H9 (cell line): ENCODE data around the gene CPLX1. TPM values are rescaled to one million over a fixed set of nuclear protein-coding genes. Genes with fewer than 3 reads are reported as not detected.

Experiments used
- DNase-seq: peaks from one replicate; pipeline ENCODE4 v3.0.0-alpha.2; 2017
- H2AFZ ChIP-seq: one replicate; pipeline ENCODE4 v1.6.1; 2013; ENCODE audit warnings: mild to moderate bottlenecking, low read length, control low read depth, moderate library complexity
- H2AK5ac ChIP-seq: 2 replicates; pipeline ENCODE4 v1.6.1; 2013; ENCODE audit warnings: low read length, control low read depth, mixed read lengths; ENCODE audit not compliant: insufficient read length
- H2BK120ac ChIP-seq: one replicate; pipeline ENCODE4 v1.6.1; 2013; ENCODE audit warnings: low read depth, mild to moderate bottlenecking, low read length, control low read depth, inconsistent platforms; ENCODE audit not compliant: poor library complexity, severe bottlenecking
- H2BK12ac ChIP-seq: 2 replicates; pipeline ENCODE4 v1.6.1; 2013; ENCODE audit warnings: low read length, control low read depth, mixed read lengths, low read depth; ENCODE audit not compliant: insufficient read length
- H2BK15ac ChIP-seq: 2 replicates; pipeline ENCODE4 v1.6.1; 2013; ENCODE audit warnings: low read depth, low read length, control low read depth
- H2BK20ac ChIP-seq: one replicate; pipeline ENCODE4 v1.6.1; 2013; ENCODE audit warnings: low read depth, mild to moderate bottlenecking, low read length, control low read depth, inconsistent platforms; ENCODE audit not compliant: poor library complexity, severe bottlenecking
- H2BK5ac ChIP-seq: 2 replicates; pipeline ENCODE4 v1.6.1; 2013; ENCODE audit warnings: low read length, control low read depth, mixed read lengths; ENCODE audit not compliant: insufficient read length
- H3K14ac ChIP-seq: 2 replicates; pipeline ENCODE4 v1.6.1; 2013; ENCODE audit warnings: low read length, control low read depth; ENCODE audit not compliant: insufficient read depth
- H3K18ac ChIP-seq: 2 replicates; pipeline ENCODE4 v1.6.1; 2013; ENCODE audit warnings: low read depth, mild to moderate bottlenecking, mixed read lengths, low read length, control low read depth; ENCODE audit not compliant: insufficient read length
- H3K23ac ChIP-seq: 2 replicates; pipeline ENCODE4 v1.6.1; 2013; ENCODE audit warnings: low read length, control low read depth, mixed read lengths, low read depth; ENCODE audit not compliant: insufficient read length
- H3K23me2 ChIP-seq: 2 replicates; pipeline ENCODE4 v1.6.1; 2013; ENCODE audit warnings: low read depth, mild to moderate bottlenecking, mixed read lengths, low read length, control low read depth; ENCODE audit not compliant: insufficient read length, poor library complexity, severe bottlenecking
- H3K27ac ChIP-seq: 2 replicates; pipeline ENCODE4 v1.5.1; 2013; ENCODE audit warnings: low read length, control low read depth, mixed read lengths, low read depth; ENCODE audit not compliant: insufficient read length
- H3K27me3 ChIP-seq: 2 replicates; pipeline ENCODE4 v1.6.1; 2013; ENCODE audit warnings: low read length, control low read depth, inconsistent platforms; ENCODE audit not compliant: insufficient read depth
- H3K4ac ChIP-seq: 2 replicates; pipeline ENCODE4 v1.6.1; 2013; ENCODE audit warnings: low read depth, mild to moderate bottlenecking, control low read depth, inconsistent platforms, low read length, moderate library complexity
- H3K4me1 ChIP-seq: 2 replicates; pipeline ENCODE4 v1.6.1; 2013; ENCODE audit warnings: low read length, control low read depth, inconsistent platforms; ENCODE audit not compliant: insufficient read depth
- H3K4me2 ChIP-seq: 2 replicates; pipeline ENCODE4 v1.6.1; 2013; ENCODE audit warnings: low read length, control low read depth, mixed read lengths; ENCODE audit not compliant: insufficient read length, insufficient read depth
- H3K56ac ChIP-seq: 2 replicates; pipeline ENCODE4 v1.6.1; 2013; ENCODE audit warnings: low read depth, mild to moderate bottlenecking, mixed read lengths, low read length, control low read depth; ENCODE audit not compliant: insufficient read length
- H3K79me1 ChIP-seq: 2 replicates; pipeline ENCODE4 v1.6.1; 2013; ENCODE audit warnings: low read depth, mild to moderate bottlenecking, moderate library complexity, low read length, control low read depth, inconsistent platforms; ENCODE audit not compliant: insufficient read depth, poor library complexity, severe bottlenecking
- H3K79me2 ChIP-seq: 2 replicates; pipeline ENCODE4 v1.6.1; 2013; ENCODE audit warnings: low read length, control low read depth, inconsistent platforms; ENCODE audit not compliant: insufficient read depth
- H3K9ac ChIP-seq: 2 replicates; pipeline ENCODE4 v1.6.1; 2013; ENCODE audit warnings: low read length, control low read depth, mixed read lengths; ENCODE audit not compliant: insufficient read length; ENCODE audit errors: extremely low read depth
- H3K9me3 ChIP-seq: one replicate; pipeline ENCODE4 v1.6.1; 2013; ENCODE audit warnings: low read depth, low read length, inconsistent platforms; ENCODE audit not compliant: control insufficient read depth
- H3T11ph ChIP-seq: one replicate; pipeline ENCODE4 v1.6.1; 2013; ENCODE audit warnings: mild to moderate bottlenecking, low read length, control low read depth, inconsistent platforms
- H4K20me1 ChIP-seq: one replicate; pipeline ENCODE4 v1.6.1; 2013; ENCODE audit not compliant: control insufficient read depth, insufficient read length, insufficient read depth
- H4K5ac ChIP-seq: 2 replicates; pipeline ENCODE4 v1.6.1; 2013; ENCODE audit warnings: low read depth, mild to moderate bottlenecking, mixed read lengths, low read length, control low read depth; ENCODE audit not compliant: insufficient read length
- H4K8ac ChIP-seq: replicated peaks from 2 replicates; pipeline ENCODE4 v1.6.1; 2013; ENCODE audit warnings: low read length, control low read depth, mixed read lengths, low read depth; ENCODE audit not compliant: insufficient read length
- H4K91ac ChIP-seq: 2 replicates; pipeline ENCODE4 v1.6.1; 2013; ENCODE audit warnings: low read depth, mild to moderate bottlenecking, moderate library complexity, mixed read lengths, low read length, control low read depth; ENCODE audit not compliant: insufficient read length
- H3K27ac Mint-ChIP-seq, 3 experiments: 2 replicates in 2 of 3; 3 replicates in 1 of 3; pipeline ENCODE4 v1.8.0; 2020 to 2021; ENCODE audit warnings: mixed read lengths in 3 of 3, mild to moderate bottlenecking in 1 of 3, moderate library complexity in 1 of 3
- H3K27me3 Mint-ChIP-seq: 2 replicates; pipeline ENCODE4 v1.8.0; 2021; ENCODE audit warnings: low read depth, mild to moderate bottlenecking, moderate library complexity, mixed read lengths
- H3K36me3 Mint-ChIP-seq, 3 experiments: 2 replicates in 2 of 3; 3 replicates in 1 of 3; pipeline ENCODE4 v1.8.0; 2020 to 2021; ENCODE audit warnings: low read depth in 3 of 3, mixed read lengths in 3 of 3; ENCODE audit not compliant: insufficient read depth in 1 of 3
- H3K4me1 Mint-ChIP-seq, 2 experiments: 2 replicates each; pipeline ENCODE4 v1.8.0; 2020; ENCODE audit warnings: mixed read lengths in 2 of 2
- H3K4me3 Mint-ChIP-seq, 2 experiments: 2 replicates in 1 of 2; 3 replicates in 1 of 2; pipeline ENCODE4 v1.8.0; 2020 to 2021; ENCODE audit warnings: mild to moderate bottlenecking in 2 of 2, mixed read lengths in 2 of 2, moderate library complexity in 1 of 2
- H3K9me3 Mint-ChIP-seq, 2 experiments: 2 replicates in 1 of 2; 3 replicates in 1 of 2; pipeline ENCODE4 v1.8.0; 2020; ENCODE audit warnings: mild to moderate bottlenecking in 2 of 2, mixed read lengths in 2 of 2, moderate library complexity in 1 of 2
- WGBS: extraction: QIAGEN DNeasy Blood & Tissue Kit; methylation state at CpG from one replicate; pipeline ENCODE4 v1.1.7; 2013; ENCODE audit warnings: missing lambda C conversion rate, low lambda C conversion rate, mixed read lengths; ENCODE audit not compliant: insufficient read length; ENCODE audit errors: extremely low coverage; 5-methylcytosine and 5-hydroxymethylcytosine counted together
- total RNA-seq: library from RNA; stranded (reverse); gene quantifications from 2 replicates; pipeline ENCODE4 v1.2.1, GENCODE V29; 2021
- TF ChIP-seq, protein P1 (sequence below): fragments of 200-600 bp; sonication (generic); conservative IDR thresholded peaks from 3 replicates; pipeline ENCODE4 v1.8.0; 2021; ENCODE audit warnings: antibody characterized with exemption, mild to moderate bottlenecking

The CPLX1 gene
- total RNA-seq, 1 experiment from 2014 or later: 0.90 TPM

DNA sequence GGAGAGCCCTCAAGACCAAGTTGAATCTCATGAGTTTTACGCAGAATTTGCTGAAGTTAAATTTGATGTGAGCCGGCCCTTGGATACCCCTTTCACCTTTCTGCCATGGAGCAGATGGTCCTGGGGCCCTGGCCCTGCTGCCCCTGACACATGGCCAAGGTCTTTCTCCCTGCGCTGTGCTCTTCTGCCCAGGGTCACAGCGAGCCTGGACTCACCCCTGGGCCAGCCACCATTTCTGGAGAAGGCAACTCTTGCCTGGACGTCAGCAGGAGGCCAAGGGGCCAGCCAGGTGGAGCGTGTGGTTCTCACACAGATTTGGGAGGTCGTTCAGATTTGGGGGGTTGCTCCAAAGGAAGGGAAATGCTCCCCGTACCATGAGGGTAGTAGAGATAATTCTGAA is 90.3 kb downstream of the CPLX1 start:
- Mint-ChIP-seq H3K36me3 (peaks cover 31 to 68% (median 63%) of the 10 kb centered on the region in 3 experiments), H3K27ac (no peak overlapping the region), H3K27me3 (no peaks in the 10 kb centered on the region), H3K4me3 (no peak overlapping the region), H3K9me3 (no peaks in the 10 kb centered on the region), H3K4me1 (no peaks in the 10 kb centered on the region)
- no peak overlapping the region for H4K8ac ChIP-seq
- H3K9me3 ChIP-seq: no peaks in the 10 kb centered on the region
- H3K4me2 ChIP-seq: no peak overlapping the region
- no peak overlapping the region for H3K56ac ChIP-seq
- no peaks in the 10 kb centered on the region for H3K4me1 ChIP-seq
- no peak overlapping the region for H4K91ac ChIP-seq
- no peaks in the 10 kb centered on the region for H3K79me2 ChIP-seq
- TF ChIP-seq, protein P1, sequence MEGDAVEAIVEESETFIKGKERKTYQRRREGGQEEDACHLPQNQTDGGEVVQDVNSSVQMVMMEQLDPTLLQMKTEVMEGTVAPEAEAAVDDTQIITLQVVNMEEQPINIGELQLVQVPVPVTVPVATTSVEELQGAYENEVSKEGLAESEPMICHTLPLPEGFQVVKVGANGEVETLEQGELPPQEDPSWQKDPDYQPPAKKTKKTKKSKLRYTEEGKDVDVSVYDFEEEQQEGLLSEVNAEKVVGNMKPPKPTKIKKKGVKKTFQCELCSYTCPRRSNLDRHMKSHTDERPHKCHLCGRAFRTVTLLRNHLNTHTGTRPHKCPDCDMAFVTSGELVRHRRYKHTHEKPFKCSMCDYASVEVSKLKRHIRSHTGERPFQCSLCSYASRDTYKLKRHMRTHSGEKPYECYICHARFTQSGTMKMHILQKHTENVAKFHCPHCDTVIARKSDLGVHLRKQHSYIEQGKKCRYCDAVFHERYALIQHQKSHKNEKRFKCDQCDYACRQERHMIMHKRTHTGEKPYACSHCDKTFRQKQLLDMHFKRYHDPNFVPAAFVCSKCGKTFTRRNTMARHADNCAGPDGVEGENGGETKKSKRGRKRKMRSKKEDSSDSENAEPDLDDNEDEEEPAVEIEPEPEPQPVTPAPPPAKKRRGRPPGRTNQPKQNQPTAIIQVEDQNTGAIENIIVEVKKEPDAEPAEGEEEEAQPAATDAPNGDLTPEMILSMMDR: no peak
- no peak overlapping the region for H4K5ac ChIP-seq
- no peak overlapping the region for H2BK15ac ChIP-seq
- no peaks in the 10 kb centered on the region for H3K27me3 ChIP-seq
- no peak overlapping the region for H3K14ac ChIP-seq
- no peak overlapping the region for H2BK5ac ChIP-seq
- H2AFZ ChIP-seq: no peak overlapping the region
- no peak overlapping the region for H3K9ac ChIP-seq
- no peak overlapping the region for H3K27ac ChIP-seq
- no peak overlapping the region for H3K4ac ChIP-seq
- H2BK120ac ChIP-seq: no peak overlapping the region
- no peak overlapping the region for H3K18ac ChIP-seq
- H4K20me1 ChIP-seq: peaks cover 2% of the 10 kb centered on the region
- H3K23me2 ChIP-seq: peaks cover under 1% of the 10 kb centered on the region
- no peak overlapping the region for H2AK5ac ChIP-seq
- no peak overlapping the region for H3K23ac ChIP-seq
- WGBS: no CpG with 5 or more reads among the region's 8 CpGs
- no peak overlapping the region for H3T11ph ChIP-seq
- H2BK12ac ChIP-seq: no peak overlapping the region
- no peaks in the 10 kb centered on the region for H3K79me1 ChIP-seq
- no peak for DNase-seq
- no peak overlapping the region for H2BK20ac ChIP-seq

Other genes starting within 250 kb of the CPLX1 start
- 0.09 TPM in 1 of 2 replicates, not detected in the other for gene TMEM271, start 249.8 kb downstream of the CPLX1 start, total RNA-seq
- gene PDE6B, start 200.6 kb downstream of the CPLX1 start, total RNA-seq: 10.2 and 10.8 TPM in 2 replicates
- gene ATP5ME, start 151.9 kb downstream of the CPLX1 start, total RNA-seq: 425 and 433 TPM in 2 replicates
- 18.0 and 18.4 TPM in 2 replicates for gene MYL5, start 151.6 kb downstream of the CPLX1 start, total RNA-seq
- gene SLC49A3, start 137.0 kb downstream of the CPLX1 start, total RNA-seq: 6.8 and 6.9 TPM in 2 replicates
- 42.6 and 43.1 TPM in 2 replicates for gene PCGF3, start 120.3 kb downstream of the CPLX1 start, total RNA-seq
- 80.7 and 82.5 TPM in 2 replicates for gene GAK, start 106.2 kb upstream of the CPLX1 start, total RNA-seq
- 6.4 and 6.8 TPM in 2 replicates for gene TMEM175, start 106.3 kb upstream of the CPLX1 start, total RNA-seq
- gene DGKQ, start 147.4 kb upstream of the CPLX1 start, total RNA-seq: 11.4 and 12.4 TPM in 2 replicates
- 9.4 and 14.5 TPM in 2 replicates for gene IDUA, start 160.9 kb upstream of the CPLX1 start, total RNA-seq
- gene SLC26A1, start 167.3 kb upstream of the CPLX1 start, total RNA-seq: 0.09 and 0.13 TPM in 2 replicates
- 25.8 and 26.1 TPM in 2 replicates for gene FGFRL1, start 185.5 kb upstream of the CPLX1 start, total RNA-seq